Large intestine (tissue), 3 donors: Measurements from ENCODE around the gene KIT. TPM values are rescaled to one million over a fixed set of nuclear protein-coding genes. Genes with fewer than 3 reads are reported as not detected.

Source experiments
- DNase-seq, 2 donors: peaks; one replicate each; pipeline versions ENCODE4 v3.0.0 to v3.0.0-alpha.2; 2013
- H3K27ac ChIP-seq: one replicate; pipeline ENCODE4 v1.5.1; 2013; ENCODE audit warnings: low read length
- H3K27me3 ChIP-seq: 2 replicates; pipeline ENCODE4 v1.6.1; 2013; ENCODE audit warnings: low read length; ENCODE audit not compliant: control insufficient read depth, insufficient read depth
- H3K36me3 ChIP-seq: 2 replicates; pipeline ENCODE4 v1.6.1; 2013; ENCODE audit warnings: low read length; ENCODE audit not compliant: control insufficient read depth, insufficient read depth
- H3K4me1 ChIP-seq: one replicate; pipeline ENCODE4 v1.6.1; 2013; ENCODE audit warnings: low read length; ENCODE audit not compliant: control insufficient read depth, insufficient read depth
- H3K4me3 ChIP-seq: one replicate; pipeline ENCODE4 v1.5.1; 2013; ENCODE audit warnings: low read length
- H3K9me3 ChIP-seq: one replicate; pipeline ENCODE4 v1.6.1; 2013; ENCODE audit warnings: mild to moderate bottlenecking, low read depth, low read length, moderate library complexity; ENCODE audit not compliant: control insufficient read depth
- whole genome bisulfite sequencing: methylation state at CpG from one replicate; pipeline ENCODE4 v1.1.5; 2013; ENCODE audit warnings: low lambda C conversion rate; ENCODE audit not compliant: insufficient coverage; 5-methylcytosine and 5-hydroxymethylcytosine counted together
- polyA plus RNA-seq: library from polyadenylated mRNA; unstranded; fragments of 120-200 nt; gene quantifications from one replicate; pipeline ENCODE4 v1.2.1, GENCODE V29; 2013

KIT gene
- polyA plus RNA-seq, 1 donor, result 20.3 TPM

- WGBS, result no CpG with 5 or more reads among the region's 1 CpG
- no peak for DNase-seq
- Histone ChIP-seq H3K9me3 (no peaks in the 10 kb centered on the region), H3K4me3 (no peak overlapping the region), H3K27ac (no peak overlapping the region), H3K4me1 (no peaks in the 10 kb centered on the region), H3K27me3 (no peaks in the 10 kb centered on the region), H3K36me3 (no peaks in the 10 kb centered on the region)
Observed at GRCh38 chr4:54737421-54737820, 79.7 kb downstream of the KIT start.

GRCh38 chr4:54741202-54741601, 83.4 kb downstream of the KIT start:
- no peaks in the 10 kb centered on the region for H3K9me3 ChIP-seq
- WGBS, result no CpG with 5 or more reads among the region's 3 CpGs
- H3K36me3 ChIP-seq, result no peaks in the 10 kb centered on the region
- no peaks in the 10 kb centered on the region for H3K4me1 ChIP-seq
- H3K27ac ChIP-seq, result no peak overlapping the region
- H3K4me3 ChIP-seq, result no peak overlapping the region
- no peaks in the 10 kb centered on the region for H3K27me3 ChIP-seq
- no peak for DNase-seq

GRCh38 chr4:54742636-54743399, 85.1 kb downstream of the KIT start:
- 90% methylated on average over 2 of the region's 9 CpGs for WGBS
- H3K36me3 ChIP-seq, result no peaks in the 10 kb centered on the region
- DNase-seq, result no peak

GRCh38 chr4:54743562-54743961, 85.8 kb downstream of the KIT start:
- WGBS, result no CpG with 5 or more reads among the region's 3 CpGs
- Histone ChIP-seq H3K27ac (no peak overlapping the region), H3K4me3 (no peak overlapping the region), H3K9me3 (no peaks in the 10 kb centered on the region), H3K36me3 (no peaks in the 10 kb centered on the region), H3K27me3 (no peaks in the 10 kb centered on the region), H3K4me1 (no peaks in the 10 kb centered on the region)
- DNase-seq, result no peak

More at GRCh38 chr4:54742636-54743399, 85.1 kb downstream of the KIT start:
- H3K4me3 ChIP-seq, result no peak overlapping the region
- H3K4me1 ChIP-seq, result no peaks in the 10 kb centered on the region
- H3K27me3 ChIP-seq, result no peaks in the 10 kb centered on the region
- no peak overlapping the region for H3K27ac ChIP-seq
- no peaks in the 10 kb centered on the region for H3K9me3 ChIP-seq

- DNase-seq, result no peak
- Histone ChIP-seq H3K9me3 (no peaks in the 10 kb centered on the region), H3K27ac (no peak overlapping the region), H3K36me3 (no peaks in the 10 kb centered on the region), H3K27me3 (no peaks in the 10 kb centered on the region), H3K4me3 (no peak overlapping the region), H3K4me1 (no peaks in the 10 kb centered on the region)
Observed at GRCh38 chr4:54744487-54744886, 86.7 kb downstream of the KIT start.

GRCh38 chr4:54745031-54745770, 87.4 kb downstream of the KIT start:
- no peak overlapping the region for H3K4me3 ChIP-seq

GRCh38 chr4:54746218-54746617, 88.5 kb downstream of the KIT start:
- Histone ChIP-seq H3K9me3 (no peaks in the 10 kb centered on the region), H3K4me1 (no peaks in the 10 kb centered on the region), H3K4me3 (no peak overlapping the region), H3K36me3 (no peaks in the 10 kb centered on the region), H3K27me3 (no peaks in the 10 kb centered on the region), H3K27ac (no peak overlapping the region)
- peak in 1 of 2 donors; percentile 6 for DNase-seq
- WGBS, result no CpG with 5 or more reads among the region's 2 CpGs

More at GRCh38 chr4:54745031-54745770, 87.4 kb downstream of the KIT start:
- no peak overlapping the region for H3K27ac ChIP-seq
- no peaks in the 10 kb centered on the region for H3K36me3 ChIP-seq
- no peak for DNase-seq
- H3K9me3 ChIP-seq, result no peaks in the 10 kb centered on the region
- WGBS, result 100% methylated on average over 1 of the region's 2 CpGs
- H3K27me3 ChIP-seq, result no peaks in the 10 kb centered on the region
- no peaks in the 10 kb centered on the region for H3K4me1 ChIP-seq

GRCh38 chr4:54750341-54750740, 92.6 kb downstream of the KIT start:
- no peak overlapping the region for H3K27ac ChIP-seq
- H3K4me3 ChIP-seq, result no peak overlapping the region
- DNase-seq, result no peak
- no peaks in the 10 kb centered on the region for H3K36me3 ChIP-seq
- no peaks in the 10 kb centered on the region for H3K4me1 ChIP-seq
- no peaks in the 10 kb centered on the region for H3K27me3 ChIP-seq
- H3K9me3 ChIP-seq, result no peaks in the 10 kb centered on the region

- whole genome bisulfite sequencing, result 86% methylated on average over 1 of the region's 2 CpGs
- Histone ChIP-seq H3K27ac (no peak overlapping the region), H3K9me3 (no peaks in the 10 kb centered on the region), H3K4me1 (no peaks in the 10 kb centered on the region), H3K27me3 (no peaks in the 10 kb centered on the region), H3K4me3 (no peak overlapping the region), H3K36me3 (no peaks in the 10 kb centered on the region)
- DNase-seq, result no peak
Observed at GRCh38 chr4:54754394-54754793, 96.6 kb downstream of the KIT start.

- no peak overlapping the region for H3K27ac ChIP-seq
- DNase-seq, result no peak
- H3K36me3 ChIP-seq, result no peaks in the 10 kb centered on the region
- no peak overlapping the region for H3K4me3 ChIP-seq
- H3K27me3 ChIP-seq, result no peaks in the 10 kb centered on the region
- no CpG with 5 or more reads among the region's 3 CpGs for WGBS
- H3K9me3 ChIP-seq, result no peaks in the 10 kb centered on the region
- H3K4me1 ChIP-seq, result no peaks in the 10 kb centered on the region
Observed at GRCh38 chr4:54764476-54764875, 106.7 kb downstream of the KIT start.

- H3K9me3 ChIP-seq, result no peaks in the 10 kb centered on the region
- H3K27ac ChIP-seq, result no peak overlapping the region
- DNase-seq, result no peak
- H3K4me3 ChIP-seq, result no peak overlapping the region
- no peaks in the 10 kb centered on the region for H3K36me3 ChIP-seq
- no peaks in the 10 kb centered on the region for H3K27me3 ChIP-seq
- no peaks in the 10 kb centered on the region for H3K4me1 ChIP-seq
Observed at GRCh38 chr4:54767376-54767775, 109.6 kb downstream of the KIT start.
